ENCODE data around the gene GPR132.
"Not testable (repeated sequence)": the region's sequence is repeated elsewhere in the genome, so short reads cannot be mapped to it uniquely, and the experiment has no call there.

The GPR132 gene

DNA sequence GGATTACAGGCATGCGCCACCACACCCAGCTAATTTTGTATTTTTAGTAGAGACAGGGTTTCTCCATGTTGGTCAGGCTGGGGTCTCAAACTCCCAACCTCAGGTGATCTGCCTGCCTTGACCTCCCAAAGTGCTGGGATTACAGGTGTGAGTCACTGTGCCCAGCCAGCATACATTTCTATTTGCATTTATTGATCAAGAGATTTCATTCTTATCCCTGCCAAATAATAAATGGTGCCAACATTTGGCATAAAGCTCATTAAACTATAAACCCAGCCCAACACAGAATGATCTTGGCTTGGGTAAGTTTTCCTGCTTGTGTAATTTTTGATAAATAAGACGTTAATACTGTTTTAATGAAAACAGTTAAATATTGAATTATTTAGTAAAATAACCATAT, 29.6 kb downstream of the GPR132 start:
- DNase-seq, result not testable (repeated sequence)

GRCh38 chr14:105034315-105035039, 30.8 kb downstream of the GPR132 start:
- no peak for DNase-seq

DNA sequence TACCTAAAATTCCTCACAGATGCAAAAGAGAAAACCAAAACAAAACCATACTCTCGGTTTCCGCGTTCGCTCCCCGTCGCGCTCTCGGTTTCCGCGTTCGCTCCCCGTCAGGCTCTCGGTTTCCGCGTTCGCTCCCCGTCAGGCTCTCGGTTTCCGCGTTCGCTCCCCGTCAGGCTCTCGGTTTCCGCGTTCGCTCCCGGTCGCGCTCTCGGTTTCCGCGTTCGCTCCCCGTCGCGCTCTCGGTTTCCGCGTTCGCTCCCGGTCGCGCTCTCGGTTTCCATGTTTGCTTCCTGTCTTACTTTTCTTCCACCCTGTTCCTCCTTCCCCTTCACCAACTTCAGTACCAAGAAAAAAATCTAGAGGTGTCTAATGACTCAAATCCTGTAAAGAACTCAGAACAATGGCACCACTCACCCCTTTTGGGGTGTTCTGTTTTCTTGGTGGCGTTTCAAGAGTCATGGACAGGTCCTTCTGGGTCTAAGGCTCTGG, 31.8 kb downstream of the GPR132 start:
- not testable (repeated sequence) for DNase-seq

DNA sequence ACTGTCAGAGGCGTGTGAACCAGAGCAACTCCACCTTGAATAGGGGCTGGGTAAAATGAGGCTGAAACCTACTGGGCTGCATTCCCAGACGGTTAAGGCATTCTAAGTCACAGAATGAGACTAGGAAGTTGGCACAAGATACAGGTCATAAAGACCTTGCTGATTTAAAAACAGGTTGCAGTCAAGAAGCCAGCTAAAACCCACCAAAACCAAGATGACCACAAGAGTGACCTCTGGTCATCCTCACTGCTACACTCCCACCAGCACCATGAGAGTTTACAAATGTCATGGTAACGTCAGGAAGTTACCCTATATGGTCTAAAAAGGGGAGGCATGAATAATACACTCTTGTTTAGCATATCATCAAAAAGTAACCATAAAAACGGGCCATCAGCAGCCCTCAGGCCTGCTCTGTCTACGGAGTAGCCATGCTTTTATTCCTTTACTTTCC, 32.8 kb downstream of the GPR132 start:
- DNase-seq, result not testable (repeated sequence)

DNA sequence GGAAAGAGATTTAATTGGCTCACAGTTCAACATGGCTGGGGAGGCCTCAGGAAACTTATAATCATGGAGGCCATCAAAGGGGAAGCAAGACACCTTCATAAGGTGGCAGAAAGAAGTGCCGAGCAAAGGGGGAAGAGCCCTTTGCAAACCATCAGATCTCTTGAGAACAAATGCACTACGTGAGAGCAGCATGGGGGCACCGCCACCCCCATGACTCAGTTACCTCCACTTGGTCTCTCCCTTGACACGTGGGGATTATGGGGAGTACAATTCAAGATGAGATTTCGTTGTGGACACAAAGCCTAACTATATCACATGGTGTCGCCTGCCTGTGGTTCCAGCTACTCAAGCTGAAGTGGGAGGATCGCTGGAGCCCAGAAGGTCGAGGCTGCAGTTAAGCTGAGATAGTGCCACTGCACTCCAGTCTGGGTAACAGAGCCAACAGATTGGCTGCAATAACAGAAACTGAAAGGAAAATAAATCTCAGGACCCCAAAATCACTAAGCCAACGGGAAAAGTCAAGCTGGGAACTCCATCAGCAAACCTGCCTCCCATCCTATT, 34.3 kb downstream of the GPR132 start:
- no peak for DNase-seq

DNA sequence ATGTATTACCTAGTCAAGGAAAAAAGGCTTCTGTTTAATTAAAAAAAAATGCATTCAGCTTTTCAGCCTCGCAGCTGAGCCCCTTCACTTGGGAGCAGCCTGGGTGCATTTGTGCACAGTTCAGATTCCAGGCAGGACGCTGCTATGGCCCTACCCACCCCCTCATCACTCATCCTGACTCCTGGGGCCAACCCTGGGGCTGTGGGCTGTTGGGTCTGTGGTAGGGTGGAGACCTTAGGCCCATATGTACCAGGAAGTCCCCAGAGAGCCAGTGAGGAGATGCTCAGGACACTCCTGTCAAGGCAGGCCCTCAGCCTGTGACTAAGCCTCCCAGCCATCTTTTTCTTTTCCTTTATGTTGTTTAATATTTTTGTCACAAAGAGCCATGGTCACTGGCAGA, 35.0 kb downstream of the GPR132 start:
- DNase-seq, result no peak

DNA sequence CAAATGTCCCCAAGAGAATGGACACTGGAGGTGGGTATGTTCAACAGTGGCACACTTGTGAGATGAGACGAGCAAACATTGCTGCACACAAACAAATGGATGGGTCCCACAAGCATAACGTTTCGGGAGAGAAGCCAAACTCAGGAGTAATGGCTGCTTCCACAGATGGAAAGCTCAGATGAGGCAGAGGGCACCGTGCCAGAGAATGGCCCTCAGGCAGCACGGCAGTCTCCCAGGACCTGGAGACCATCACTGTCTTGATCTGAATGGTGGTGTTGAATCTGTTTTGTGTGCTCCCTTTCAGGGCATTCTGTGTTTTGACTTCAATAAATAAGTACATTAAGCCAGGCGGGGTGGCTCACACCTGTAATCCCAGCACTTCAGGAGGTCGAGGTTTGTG, 35.8 kb downstream of the GPR132 start:
- DNase-seq, result no peak

GRCh38 chr14:105028251-105028927, 36.8 kb downstream of the GPR132 start:
- no peak for DNase-seq

GRCh38 chr14:105027718-105028117, 37.5 kb downstream of the GPR132 start:
- DNase-seq, result not testable (repeated sequence)

DNA sequence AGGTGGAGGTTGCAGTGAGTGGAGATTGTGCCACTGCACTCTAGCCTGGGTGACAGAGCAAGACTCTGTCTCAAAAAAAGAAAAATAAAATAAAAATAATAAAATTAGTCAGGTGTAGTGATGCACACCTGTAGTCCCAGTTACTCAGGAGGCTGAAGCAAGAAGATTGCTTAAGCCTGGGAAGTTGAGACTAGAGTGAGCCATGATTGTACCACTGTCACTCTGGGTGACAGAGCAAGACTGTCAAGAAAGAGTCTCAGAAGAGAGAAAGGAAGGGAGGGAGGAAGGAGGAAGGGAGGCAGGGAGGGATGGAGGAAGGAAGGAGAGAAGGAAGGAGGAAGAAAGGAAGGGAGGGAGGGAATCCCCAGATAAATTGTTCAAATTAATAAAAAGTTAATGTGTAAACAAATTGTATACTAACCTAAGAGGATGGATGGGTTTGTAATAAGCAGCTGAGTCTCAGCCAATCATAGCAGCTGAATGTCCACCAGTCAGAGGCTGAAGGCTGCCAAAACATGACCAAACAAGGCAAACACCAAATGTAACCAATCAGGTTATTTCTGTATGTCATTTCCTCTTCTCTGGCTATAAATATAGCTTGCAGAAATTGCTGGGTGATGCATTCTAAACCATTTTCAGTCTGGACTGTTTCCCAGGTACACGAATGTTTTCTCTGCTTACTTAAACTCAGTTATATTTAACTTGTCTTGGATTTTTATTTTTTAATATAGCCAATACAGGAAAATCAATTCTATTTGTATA, 38.2 kb downstream of the GPR132 start:
- DNase-seq, result no peak

DNA sequence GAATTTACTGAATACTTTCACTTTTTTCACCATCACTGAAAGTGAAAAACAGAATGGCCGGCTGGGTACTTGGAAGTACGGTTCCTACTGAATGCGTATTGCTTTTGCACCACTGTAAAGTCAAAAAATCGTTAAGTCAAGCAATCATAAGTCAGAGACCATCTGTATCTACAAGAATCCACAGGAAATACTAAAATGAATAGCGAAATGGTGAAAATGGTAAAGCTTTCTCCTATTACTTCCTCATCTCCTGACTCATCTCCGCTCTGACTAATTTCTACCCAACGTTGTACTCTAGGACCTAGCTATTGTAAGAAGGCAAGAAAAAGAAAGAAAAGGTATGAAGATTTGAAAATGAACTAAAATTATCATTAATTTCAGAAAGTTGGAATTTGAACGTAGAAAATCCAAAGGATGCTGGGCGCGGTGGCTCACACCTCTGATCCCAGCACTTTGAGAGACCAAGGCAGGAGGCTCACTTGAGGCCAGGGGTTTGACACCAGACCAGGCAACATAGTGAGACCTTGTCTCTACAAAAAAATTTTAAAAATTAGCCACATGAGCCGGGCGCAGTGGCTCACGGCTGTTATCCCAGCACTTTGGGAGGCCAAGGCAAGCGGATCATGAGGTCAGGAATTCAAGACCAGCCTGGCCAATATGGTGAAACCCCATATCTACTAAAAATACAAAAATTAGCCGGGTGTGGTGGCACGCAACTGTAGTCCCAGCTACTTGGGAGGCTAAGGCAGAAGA, 39.0 kb downstream of the GPR132 start:
- no peak for DNase-seq

DNA sequence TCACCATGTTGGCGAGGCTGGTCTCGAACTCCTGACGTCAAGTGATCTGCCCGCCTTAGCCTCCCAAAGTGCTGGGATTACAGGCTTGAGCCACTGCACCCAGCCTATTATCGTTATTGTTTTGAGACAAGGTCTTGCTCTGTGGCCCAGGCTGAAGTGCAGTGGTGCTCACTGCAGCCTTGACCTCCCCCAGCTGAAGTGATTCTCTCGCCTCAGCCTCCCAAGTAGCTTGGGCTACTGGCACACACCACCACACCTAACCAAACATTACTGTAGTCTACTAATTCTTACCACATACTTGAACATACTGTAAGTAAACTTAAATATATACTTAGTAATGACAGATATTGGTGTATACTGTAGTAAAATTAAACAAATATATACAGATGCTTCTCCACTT, 39.8 kb downstream of the GPR132 start:
- DNase-seq, result no peak

DNA sequence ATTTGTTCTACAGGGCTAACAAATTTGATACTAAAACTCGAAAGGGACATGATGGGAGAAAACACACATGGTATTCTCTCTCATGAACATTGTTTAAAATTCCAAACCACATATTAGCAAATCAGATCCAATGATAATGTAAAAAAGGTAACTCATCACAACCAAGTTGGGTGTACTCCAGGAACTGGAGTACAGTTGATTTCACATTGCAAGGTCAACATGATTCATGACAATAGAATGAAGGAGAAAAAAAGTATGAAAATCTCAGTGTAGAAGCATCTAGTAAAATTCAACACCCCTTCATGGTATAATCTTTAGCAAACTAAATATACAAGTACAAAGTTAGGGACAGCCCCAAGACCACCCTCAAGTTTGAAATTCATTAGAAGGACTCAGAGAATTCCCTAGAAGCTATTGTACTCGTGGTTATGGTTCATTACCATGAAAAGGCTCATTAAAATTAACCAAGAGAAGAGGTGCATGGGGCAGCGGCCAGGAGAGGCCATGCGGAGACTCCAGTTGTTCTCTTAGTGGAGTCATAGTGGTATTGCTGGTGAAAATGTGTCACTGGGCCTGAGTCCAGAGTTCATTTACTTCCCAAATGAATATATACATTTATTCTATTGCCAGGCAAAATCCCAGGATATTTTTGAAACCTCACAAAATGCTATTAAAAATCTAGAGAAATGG, 41.3 kb downstream of the GPR132 start:
- DNase-seq, result no peak

DNA sequence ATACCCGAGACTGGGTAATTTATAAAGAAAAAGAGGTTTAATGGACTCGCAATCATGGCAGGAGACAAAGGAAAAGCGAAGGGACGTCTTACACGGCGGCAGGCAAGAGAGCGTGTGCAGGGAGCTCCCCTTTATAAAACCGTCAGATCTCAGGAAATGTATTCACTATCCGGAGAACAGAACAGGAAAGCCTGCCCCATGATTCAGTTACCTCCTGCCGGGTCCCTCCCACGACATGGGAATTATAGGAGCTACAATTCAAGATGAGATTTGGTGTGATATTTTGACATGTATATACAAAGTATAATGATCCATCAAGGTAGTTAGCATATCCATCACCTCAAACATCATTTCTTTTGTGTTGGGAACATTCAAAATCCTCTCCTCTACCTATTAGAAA, 42.1 kb downstream of the GPR132 start:
- no peak for DNase-seq

DNA sequence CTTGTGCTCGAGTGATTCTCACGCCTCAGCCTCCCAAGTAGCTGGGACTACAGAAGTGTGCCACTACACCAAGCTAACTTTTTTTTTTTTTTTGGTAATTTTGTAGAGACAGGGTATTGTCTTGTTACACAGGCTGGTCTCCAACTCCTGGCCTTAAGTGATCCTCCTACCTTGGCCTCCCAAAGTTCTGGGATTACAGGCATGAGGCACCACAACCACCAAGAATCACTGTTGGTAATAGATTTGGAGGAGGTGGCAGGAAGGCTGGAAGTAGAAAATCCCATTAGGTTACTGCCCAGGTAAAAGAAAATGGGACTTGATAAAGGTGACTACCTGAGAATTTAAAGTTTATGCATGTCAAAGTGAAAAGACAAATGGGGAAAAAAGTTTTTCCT, 43.0 kb downstream of the GPR132 start:
- DNase-seq, result no peak

DNA sequence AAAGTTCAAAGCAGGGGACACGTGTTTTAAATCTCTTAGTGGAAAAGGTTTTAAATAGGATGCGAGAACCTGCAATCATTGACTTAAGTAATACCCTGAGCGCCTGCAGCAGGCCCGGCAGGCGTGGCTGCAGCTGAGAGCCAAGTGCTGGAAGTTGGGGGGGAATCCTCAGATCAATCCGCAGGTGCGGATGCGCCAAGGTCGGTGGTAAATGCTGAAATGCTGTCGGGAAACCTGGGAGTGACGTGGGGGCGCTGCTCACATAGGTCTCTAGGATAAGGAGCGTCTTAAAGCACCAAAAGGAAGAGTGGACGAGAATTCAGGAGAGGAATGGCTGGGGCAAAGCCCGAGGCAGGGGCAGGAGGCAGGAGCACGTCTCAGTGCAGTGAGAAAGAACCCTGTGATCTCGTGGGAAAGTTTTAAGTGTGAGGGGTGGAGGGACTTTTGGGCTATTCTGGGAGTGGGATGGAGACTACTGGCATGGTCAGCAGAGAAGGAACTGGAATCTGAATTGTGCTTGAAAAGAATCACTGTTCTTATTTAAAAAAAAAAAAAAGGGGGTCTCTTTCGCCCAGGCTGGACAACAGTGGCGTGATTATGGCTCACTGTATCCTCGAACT, 43.5 kb downstream of the GPR132 start:
- DNase-seq, result no peak

GRCh38 chr14:105020815-105021655, 44.2 kb downstream of the GPR132 start, which contains the start of gene CDCA4:
Gene CDCA4, minus strand, starts transcription at chr14:105021083. Its CDS starts 9,154 bp downstream, at chr14:105011929.
- DNase-seq, result peak; percentile 88

GRCh38 chr14:105019861-105020814, 45.1 kb downstream of the GPR132 start:
- DNase-seq, result no peak

- DNase-seq, result no peak
Measured at GRCh38 chr14:105018414-105018813, 46.8 kb downstream of the GPR132 start.

All from NCI-H2081 treated with DMSO at 0.1 percent for 48 hours (cell line).